GM19025 (cell line): ENCODE results near the gene GLIPR1L1.
A peak's percentile ranks its signal among the peaks of the same experiment; 100 is the strongest.

Experiments used
- ATAC-seq: cut with Tn5 transposase; IDR thresholded peaks from one replicate; pipeline ENCODE4 v1.9.1; 2021; ENCODE audit warnings: mild to moderate bottlenecking, low read depth, moderate library complexity; ENCODE audit not compliant: unreplicated experiment

The GLIPR1L1 gene

GRCh38 chr12:75334384-75335030 is at the start of gene GLIPR1L1:
Gene GLIPR1L1 (plus strand): TSS chr12:75334670. CDS start chr12:75334729, 59 bp downstream.
- ATAC-seq: peak; percentile 43

GRCh38 chr12:75288860-75289259 is 45.6 kb upstream of the GLIPR1L1 start:
- ATAC-seq: no peak

GRCh38 chr12:75289753-75290152 is 44.7 kb upstream of the GLIPR1L1 start:
- no peak for ATAC-seq

GRCh38 chr12:75291014-75291413 is 43.5 kb upstream of the GLIPR1L1 start:
- no peak for ATAC-seq

GRCh38 chr12:75294336-75294735 is 40.1 kb upstream of the GLIPR1L1 start:
- ATAC-seq: no peak

GRCh38 chr12:75294797-75295196 is 39.7 kb upstream of the GLIPR1L1 start:
- no peak for ATAC-seq

GRCh38 chr12:75302225-75302624 is 32.2 kb upstream of the GLIPR1L1 start:
- ATAC-seq: no peak

- ATAC-seq: no peak
Observed at GRCh38 chr12:75302781-75303180, 31.7 kb upstream of the GLIPR1L1 start.

- no peak for ATAC-seq
Observed at GRCh38 chr12:75305412-75306332, 28.8 kb upstream of the GLIPR1L1 start.

GRCh38 chr12:75308279-75308678 is 26.2 kb upstream of the GLIPR1L1 start:
- ATAC-seq: no peak

GRCh38 chr12:75311369-75311768 is 23.1 kb upstream of the GLIPR1L1 start:
- no peak for ATAC-seq

GRCh38 chr12:75315518-75315917 is 19.0 kb upstream of the GLIPR1L1 start:
- ATAC-seq: no peak

GRCh38 chr12:75317784-75318183 is 16.7 kb upstream of the GLIPR1L1 start:
- no peak for ATAC-seq

- no peak for ATAC-seq
Observed at GRCh38 chr12:75322464-75322863, 12.0 kb upstream of the GLIPR1L1 start.

GRCh38 chr12:75323663-75324062 is 10.8 kb upstream of the GLIPR1L1 start:
- ATAC-seq: no peak

- no peak for ATAC-seq
Observed at GRCh38 chr12:75327642-75328041, 6.8 kb upstream of the GLIPR1L1 start.

- peak; percentile 91 for ATAC-seq
Observed at GRCh38 chr12:75329918-75330826, 4.3 kb upstream of the GLIPR1L1 start, which contains the start of gene CAPS2. Gene CAPS2 (minus strand): TSS chr12:75330324. CDS start chr12:75326498, 3,826 bp downstream.

GRCh38 chr12:75337905-75338304 is 3.4 kb downstream of the GLIPR1L1 start:
- ATAC-seq: peak; percentile 45

GRCh38 chr12:75341873-75342272 is 7.4 kb downstream of the GLIPR1L1 start:
- no peak for ATAC-seq

- no peak for ATAC-seq
Observed at GRCh38 chr12:75345531-75345930, 11.1 kb downstream of the GLIPR1L1 start.

GRCh38 chr12:75346215-75346614 is 11.7 kb downstream of the GLIPR1L1 start:
- ATAC-seq: peak; percentile 55
